ENCODE results near the gene SLC7A6. TPM values are rescaled to one million over a fixed set of nuclear protein-coding genes. Genes with fewer than 3 reads are reported as not detected.

SLC7A6 gene
- polyA plus RNA-seq, 12 donors, result 5.5 to 21.5 (median 10.1) TPM; not detected in 1

DNA sequence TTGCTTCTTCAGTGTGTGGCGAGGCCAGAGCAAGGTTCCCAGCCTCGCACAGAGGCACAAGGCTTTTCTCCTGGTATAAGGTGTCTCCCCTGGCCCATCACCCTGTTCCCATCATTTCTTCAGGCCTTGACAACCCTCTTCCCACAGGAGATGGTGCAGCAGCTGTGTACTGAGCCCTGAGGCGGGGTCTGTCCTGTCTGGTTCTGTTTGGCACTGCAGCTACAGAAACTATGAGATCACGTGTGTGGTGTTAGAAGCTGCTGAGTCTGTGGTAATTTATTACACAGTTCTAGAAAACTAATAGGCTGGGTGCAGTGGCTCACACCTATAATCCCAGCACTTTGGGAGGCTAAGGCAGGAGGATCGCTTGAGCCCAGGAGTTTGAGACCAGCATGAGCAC, 11.9 kb upstream of the SLC7A6 start:
- DNase-seq, result no peak

GRCh38 chr16:68253721-68254120, 10.6 kb upstream of the SLC7A6 start:
- no peak for DNase-seq

DNA sequence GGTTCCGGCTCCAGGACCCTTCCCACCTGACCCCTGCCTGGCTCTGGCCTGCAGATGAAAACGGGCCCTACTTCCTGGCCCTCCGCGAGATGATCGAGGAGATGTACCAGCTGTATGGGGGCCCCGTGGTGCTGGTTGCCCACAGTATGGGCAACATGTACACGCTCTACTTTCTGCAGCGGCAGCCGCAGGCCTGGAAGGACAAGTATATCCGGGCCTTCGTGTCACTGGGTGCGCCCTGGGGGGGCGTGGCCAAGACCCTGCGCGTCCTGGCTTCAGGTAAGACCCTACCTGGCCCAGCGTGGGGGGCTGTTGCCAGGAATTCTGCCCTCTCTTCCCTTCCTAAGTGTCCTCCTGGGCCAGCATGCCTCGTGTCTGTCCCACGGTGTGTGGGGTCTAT, 8.6 kb upstream of the SLC7A6 start:
- no peak for DNase-seq

DNA sequence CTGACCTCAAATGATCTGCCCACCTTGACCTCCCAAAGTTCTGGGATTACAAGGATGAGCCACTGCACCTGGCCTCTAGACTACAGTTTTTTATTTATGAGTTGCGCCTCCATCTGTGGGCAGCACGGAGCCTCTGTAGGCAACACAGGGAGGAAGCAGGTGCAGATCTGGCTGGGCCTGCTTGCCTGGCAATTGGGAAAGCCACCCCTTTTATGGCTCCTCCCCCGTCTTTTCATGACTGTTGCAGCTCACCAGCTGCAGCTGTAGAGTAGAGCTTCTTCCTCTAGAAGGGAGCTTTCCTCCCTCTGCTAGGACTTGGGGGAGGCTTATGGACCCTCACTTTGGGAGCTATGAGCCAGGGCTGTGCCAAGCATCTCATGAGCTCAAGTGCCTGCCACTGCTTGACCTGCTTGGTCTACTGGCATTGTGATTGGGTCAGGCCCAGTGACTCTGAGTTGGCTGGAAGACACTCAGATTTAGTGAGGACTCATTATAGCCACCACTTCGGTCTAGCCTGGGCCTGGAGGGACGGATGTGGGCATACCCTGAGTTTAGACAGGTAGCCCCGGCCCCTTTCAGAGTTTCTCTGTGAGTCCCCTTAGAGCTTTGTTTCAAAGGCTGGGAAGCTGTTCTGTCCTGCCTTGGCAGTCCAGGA, 6.9 kb upstream of the SLC7A6 start:
- DNase-seq, result no peak

- no peak for DNase-seq
Measured at GRCh38 chr16:68257906-68258800, 6.2 kb upstream of the SLC7A6 start.

- DNase-seq, result no peak
Measured at GRCh38 chr16:68259007-68259825, 5.1 kb upstream of the SLC7A6 start.

- no peak for DNase-seq
Measured at GRCh38 chr16:68263559-68264127, 683 bp upstream of the SLC7A6 start.

DNA sequence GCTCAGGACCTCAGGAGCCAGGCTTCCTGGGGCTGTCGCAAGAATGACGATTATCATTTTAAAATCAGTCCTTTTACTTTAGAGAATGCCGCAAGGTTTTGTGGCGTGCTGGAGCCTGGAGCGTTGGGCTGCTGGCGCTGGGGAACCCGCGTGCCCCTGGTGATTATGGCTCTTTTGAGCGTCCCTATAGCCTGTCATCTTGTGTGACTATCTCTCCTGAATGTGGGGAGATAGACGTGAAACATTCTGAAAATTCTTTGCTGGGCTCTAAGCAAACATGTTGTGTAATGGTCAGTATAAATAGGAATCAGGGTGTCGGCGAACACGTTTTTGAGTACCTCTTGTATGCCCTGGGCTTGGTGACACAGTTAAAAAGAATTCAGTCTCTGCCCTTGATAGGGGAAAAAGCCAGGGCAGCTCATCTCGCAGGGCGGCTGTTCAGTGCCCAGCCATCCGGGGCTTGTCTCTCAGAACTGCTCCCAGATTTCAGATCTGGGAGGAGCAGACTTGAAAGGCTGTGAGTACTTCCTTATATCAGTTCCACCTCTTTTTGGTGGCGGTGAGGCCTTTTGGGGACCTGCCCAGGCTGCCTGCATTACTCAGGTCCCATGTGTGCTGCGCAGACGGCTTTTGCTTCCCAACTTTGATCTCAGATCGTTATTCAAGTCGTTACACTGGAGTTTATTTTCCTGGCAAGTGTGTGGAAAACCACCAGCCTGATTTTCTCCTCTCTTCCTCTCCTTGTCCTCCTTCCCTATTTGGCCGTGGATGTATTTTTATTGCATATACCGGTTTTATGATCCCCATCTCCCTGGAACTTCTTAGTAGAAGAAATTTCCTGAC, 973 bp downstream of the SLC7A6 start:
- DNase-seq, result peak; percentile 25

GRCh38 chr16:68267612-68268405, 3.5 kb downstream of the SLC7A6 start:
- no peak for DNase-seq

DNA sequence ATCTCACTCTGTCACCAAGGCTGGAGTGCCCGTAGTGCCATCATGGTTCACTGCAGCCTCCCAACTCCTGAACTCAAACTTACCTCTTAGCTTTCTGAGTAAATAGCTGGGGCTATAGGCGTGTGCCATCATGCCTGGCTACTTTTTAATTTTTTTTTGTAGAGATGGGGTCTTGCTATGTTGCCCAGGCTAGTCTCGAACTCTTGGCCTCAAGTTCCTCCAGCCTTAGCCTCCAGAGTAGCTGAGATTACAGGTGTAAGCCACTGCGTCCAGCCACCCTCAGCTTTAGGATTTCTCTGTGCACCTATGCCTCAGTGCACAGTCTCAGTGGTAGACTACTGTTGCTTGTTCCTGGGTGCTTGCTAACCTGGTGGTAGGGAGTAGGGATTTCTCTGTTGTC, 5.5 kb downstream of the SLC7A6 start:
- no peak for DNase-seq

- DNase-seq, result no peak
Measured at GRCh38 chr16:68270353-68270752, 6.0 kb downstream of the SLC7A6 start.

- DNase-seq, result no peak
Measured at GRCh38 chr16:68272507-68273209, 8.3 kb downstream of the SLC7A6 start.

DNA sequence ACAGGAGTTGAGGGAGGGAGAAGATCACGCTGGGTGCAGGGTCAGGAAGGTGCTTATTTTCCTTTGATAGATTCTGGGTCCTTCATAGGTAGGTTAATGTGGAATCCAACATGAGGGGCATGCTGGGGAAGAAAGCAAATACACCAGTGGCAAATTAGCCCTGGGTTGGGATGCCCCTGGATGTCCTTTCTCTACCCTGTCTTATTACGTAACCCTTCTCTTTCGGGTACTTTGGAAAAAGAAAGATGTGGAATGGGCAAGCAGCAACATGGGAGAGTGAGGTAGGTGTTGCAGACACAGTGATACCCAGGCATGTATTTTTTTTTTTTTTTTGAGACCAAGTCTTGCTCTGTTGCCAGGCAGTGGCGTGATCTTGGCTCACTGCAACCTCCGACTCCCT, 9.1 kb downstream of the SLC7A6 start:
- DNase-seq, result no peak

DNA sequence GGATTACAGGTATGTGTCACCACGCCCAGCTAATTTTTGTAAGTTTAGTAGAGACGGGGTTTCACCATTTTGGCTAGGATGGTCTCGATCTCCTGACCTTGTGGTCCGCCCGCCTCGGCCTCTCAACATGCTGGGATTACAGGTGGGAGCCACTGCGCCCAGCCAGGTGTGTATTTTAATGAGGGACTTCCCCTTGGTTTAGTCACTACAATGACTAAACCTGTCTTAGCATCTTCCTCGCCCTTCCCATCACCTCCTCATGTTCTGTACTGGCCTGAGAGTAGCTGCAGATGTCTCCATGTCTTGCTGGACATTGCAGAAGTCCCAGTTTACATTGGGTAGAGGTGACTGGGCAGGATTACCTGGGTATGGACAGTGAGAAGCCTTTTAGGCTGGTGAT, 9.6 kb downstream of the SLC7A6 start:
- DNase-seq, result no peak

DNA sequence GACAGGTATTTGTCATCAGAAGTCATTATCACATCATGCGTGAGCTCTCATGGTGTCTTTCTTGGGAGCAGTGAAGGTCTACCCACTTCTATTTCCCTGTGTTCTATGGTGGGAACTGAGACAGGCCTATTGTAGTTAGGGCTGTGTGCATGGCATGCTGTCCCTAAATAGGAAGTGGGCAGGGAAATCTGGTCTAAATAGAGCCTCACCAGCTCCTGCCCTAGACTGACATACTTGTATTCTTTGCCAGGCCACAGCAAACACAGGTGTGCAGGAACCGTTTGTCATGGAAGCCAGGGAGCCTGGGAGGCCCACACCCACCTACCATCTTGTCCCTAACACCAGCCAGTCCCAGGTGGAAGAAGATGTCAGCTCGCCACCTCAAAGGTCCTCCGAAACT, 10.1 kb downstream of the SLC7A6 start:
- DNase-seq, result no peak

GRCh38 chr16:68275611-68276191, 11.4 kb downstream of the SLC7A6 start:
- DNase-seq, result no peak

DNA sequence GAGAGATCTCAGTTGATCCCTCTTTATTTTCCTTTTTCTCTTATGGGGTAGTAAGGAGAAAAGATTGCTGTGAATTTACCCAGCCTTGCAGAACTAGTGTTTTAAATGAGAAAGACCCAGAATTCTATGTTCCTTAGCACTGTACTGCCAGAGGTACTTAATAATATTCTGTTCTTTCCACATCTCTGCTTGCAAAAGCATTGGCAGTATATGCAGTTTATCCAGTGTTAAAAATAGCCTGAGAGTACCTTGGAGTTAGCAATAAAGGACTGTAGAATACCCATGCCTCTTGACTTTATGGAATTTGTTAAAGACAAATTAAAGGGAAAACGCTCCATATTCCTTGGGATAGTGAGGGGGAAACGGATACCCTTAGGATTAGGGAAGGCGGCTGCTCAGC, 11.9 kb downstream of the SLC7A6 start:
- DNase-seq, result no peak

DNA sequence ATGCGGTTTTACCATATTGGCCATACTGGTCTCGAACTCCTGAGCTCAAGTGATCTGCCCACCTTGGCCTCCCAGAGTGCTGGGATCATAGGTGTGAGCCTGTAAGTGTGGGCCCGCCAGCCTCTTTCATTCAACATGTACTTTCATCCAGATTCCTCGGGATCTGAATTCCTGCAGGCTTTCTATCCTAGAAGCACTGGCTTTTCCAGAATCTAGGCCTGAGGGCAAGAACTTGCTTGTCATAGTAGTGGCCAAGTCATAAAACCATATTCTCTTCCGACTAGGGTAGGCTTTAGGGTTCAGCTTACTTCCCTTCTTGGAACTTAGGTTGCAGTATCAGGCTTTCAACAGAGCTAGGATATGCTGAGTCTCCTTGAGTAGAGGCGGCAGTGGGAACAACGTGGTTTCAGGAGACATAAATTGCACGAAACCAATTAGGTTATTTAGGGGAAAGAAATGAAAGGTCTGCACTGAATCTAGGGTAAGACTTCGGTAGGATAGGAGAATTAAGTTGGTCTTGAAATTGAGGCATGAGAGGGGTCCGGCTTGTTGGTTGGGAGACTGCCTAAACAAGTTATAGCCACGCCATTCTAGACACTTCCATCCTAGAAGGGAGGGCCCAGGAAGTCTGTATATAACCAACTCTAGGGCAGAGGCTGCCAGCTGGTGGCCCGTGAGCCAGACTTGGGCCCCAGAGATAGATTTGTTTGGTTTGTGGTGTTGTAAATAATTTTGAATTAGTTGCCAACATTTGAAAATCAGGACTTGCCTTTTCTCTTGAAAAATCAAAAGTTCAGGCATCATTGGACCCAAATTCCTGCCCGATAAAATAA, 15.6 kb downstream of the SLC7A6 start:
- DNase-seq, result no peak
